Measurements from ENCODE around the gene CCDC121.

DNA sequence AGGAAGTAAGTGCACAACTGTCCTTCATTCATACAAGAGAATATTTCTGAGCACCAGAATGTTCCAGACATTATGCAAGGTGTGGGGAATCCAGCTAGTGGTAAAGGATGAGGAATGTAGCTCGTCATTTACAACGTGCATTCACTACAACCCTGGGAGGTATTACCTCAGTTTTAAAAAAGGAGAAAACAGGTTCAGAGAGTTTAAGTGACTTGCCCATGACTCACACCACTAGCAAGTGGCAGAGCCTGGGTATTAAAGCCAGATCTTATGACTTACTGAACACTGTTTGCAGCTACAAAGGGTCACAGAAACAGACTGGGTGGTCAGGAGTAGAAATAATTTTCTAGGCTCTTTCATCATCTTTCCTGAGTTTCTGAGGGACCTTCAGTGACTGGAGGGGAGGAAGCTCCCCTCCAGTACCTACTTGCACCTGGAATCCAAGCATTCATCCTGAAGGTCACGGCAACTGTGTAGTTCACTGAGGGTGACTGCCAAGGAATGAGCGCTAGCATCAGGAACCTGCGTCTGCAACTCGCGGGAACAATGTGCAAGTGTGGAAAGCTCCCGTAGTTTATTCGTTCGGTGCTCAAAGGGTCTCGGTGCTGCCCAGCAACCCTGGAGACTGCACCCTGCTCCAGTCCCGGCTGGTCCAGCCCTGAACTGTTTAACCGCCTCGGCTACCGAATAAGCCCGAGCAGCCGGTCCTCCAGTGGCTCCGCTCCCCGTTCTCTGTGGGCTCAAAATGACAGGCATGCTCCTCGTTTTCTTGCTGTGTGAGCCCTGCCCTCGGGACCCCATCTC is 647 bp downstream of the CCDC121 start:
- TF ChIP-seq CHD1 (IDR thresholded peaks at IDR 0.05; ENCODE audit: low read depth, low read length) (no peak), MAZ (IDR thresholded peaks at IDR 0.05; ENCODE audit: borderline replicate concordance, low read depth, low read length) (no peak), RAD21 (IDR thresholded peaks at IDR 0.05; ENCODE audit: low read length) (no peak), POLR2A (IDR thresholded peaks at IDR 0.05; ENCODE audit: low read depth, low read length) (no peak), RFX5 (IDR thresholded peaks at IDR 0.05; ENCODE audit: low read depth, low read length) (no peak), CEBPB (IDR thresholded peaks at IDR 0.05; ENCODE audit: low read depth, low read length) (peak; percentile 88), MAFK (IDR thresholded peaks at IDR 0.05; ENCODE audit: low read depth, low read length) (no peak), SMC3 (IDR thresholded peaks at IDR 0.05; ENCODE audit: low read depth, low read length) (no peak)
- TF ChIP-seq, protein P1, sequence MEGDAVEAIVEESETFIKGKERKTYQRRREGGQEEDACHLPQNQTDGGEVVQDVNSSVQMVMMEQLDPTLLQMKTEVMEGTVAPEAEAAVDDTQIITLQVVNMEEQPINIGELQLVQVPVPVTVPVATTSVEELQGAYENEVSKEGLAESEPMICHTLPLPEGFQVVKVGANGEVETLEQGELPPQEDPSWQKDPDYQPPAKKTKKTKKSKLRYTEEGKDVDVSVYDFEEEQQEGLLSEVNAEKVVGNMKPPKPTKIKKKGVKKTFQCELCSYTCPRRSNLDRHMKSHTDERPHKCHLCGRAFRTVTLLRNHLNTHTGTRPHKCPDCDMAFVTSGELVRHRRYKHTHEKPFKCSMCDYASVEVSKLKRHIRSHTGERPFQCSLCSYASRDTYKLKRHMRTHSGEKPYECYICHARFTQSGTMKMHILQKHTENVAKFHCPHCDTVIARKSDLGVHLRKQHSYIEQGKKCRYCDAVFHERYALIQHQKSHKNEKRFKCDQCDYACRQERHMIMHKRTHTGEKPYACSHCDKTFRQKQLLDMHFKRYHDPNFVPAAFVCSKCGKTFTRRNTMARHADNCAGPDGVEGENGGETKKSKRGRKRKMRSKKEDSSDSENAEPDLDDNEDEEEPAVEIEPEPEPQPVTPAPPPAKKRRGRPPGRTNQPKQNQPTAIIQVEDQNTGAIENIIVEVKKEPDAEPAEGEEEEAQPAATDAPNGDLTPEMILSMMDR (conservative IDR thresholded peaks at IDR 0.05; ENCODE audit: low read depth, low read length), result no peak
